HepG2 (cell line): ENCODE measurements around the gene HES3. TPM values are rescaled to one million over a fixed set of nuclear protein-coding genes. Genes with fewer than 3 reads are reported as not detected.
A peak's percentile ranks its signal among the peaks of the same experiment; 100 is the strongest.

Source experiments
- AGO1 ChIP-seq: fragments of 200-400 bp; formaldehyde crosslinking; IDR thresholded peaks from 2 replicates; pipeline ENCODE4 v1.6.1; 2017; ENCODE audit warnings: mild to moderate bottlenecking, low read depth, low read length, moderate library complexity; ENCODE audit not compliant: poor library complexity, severe bottlenecking
- CEBPB ChIP-seq: IDR thresholded peaks from 2 replicates; pipeline ENCODE4 v1.6.1; 2011; ENCODE audit warnings: low read depth, low read length, improper control_type of control experiment, borderline replicate concordance
- CHCHD3 ChIP-seq: sonication (generic); formaldehyde crosslinking; IDR thresholded peaks from 2 replicates; pipeline ENCODE4 v1.8.0; 2022; ENCODE audit warnings: mild to moderate bottlenecking, missing genetic modification reagents, moderate library complexity
- CREB1 ChIP-seq, 2 experiments: fragments of 450-650 bp in 1 of 2; IDR thresholded peaks; 2 replicates each; pipeline ENCODE4 v1.6.1; 2016 to 2017; ENCODE audit warnings: control low read depth in 1 of 2, mild to moderate bottlenecking in 1 of 2, missing compliant biosample characterization in 1 of 2, missing genetic modification characterization in 1 of 2
- HINFP ChIP-seq: sonication (generic); formaldehyde crosslinking; IDR thresholded peaks from 2 replicates; pipeline ENCODE4 v1.4.0; 2020; ENCODE audit warnings: low read depth, mild to moderate bottlenecking, missing genetic modification reagents
- HIVEP1 ChIP-seq: sonication (generic); formaldehyde crosslinking; IDR thresholded peaks from 2 replicates; pipeline ENCODE4 v1.4.0; 2020; ENCODE audit warnings: mild to moderate bottlenecking, missing genetic modification reagents
- HOXA5 ChIP-seq: sonication (generic); formaldehyde crosslinking; IDR thresholded peaks from 2 replicates; pipeline ENCODE4 v1.4.0; 2020; ENCODE audit warnings: missing genetic modification reagents
- JUN ChIP-seq: sonication (generic); formaldehyde crosslinking; IDR thresholded peaks from 2 replicates; pipeline ENCODE4 v1.4.0; 2020; ENCODE audit warnings: mild to moderate bottlenecking, missing genetic modification reagents
- KDM3A ChIP-seq: IDR thresholded peaks from 2 replicates; pipeline ENCODE4 v1.6.1; 2018; ENCODE audit warnings: low read depth, missing compliant biosample characterization
- MXI1 ChIP-seq: IDR thresholded peaks from 3 replicates; pipeline ENCODE4 v1.6.1; 2012; ENCODE audit warnings: low read depth, low read length, inconsistent platforms, borderline replicate concordance
- PITX1 ChIP-seq: sonication (generic); formaldehyde crosslinking; IDR thresholded peaks from 2 replicates; pipeline ENCODE4 v1.5.1; 2020; ENCODE audit warnings: mild to moderate bottlenecking, missing genetic modification reagents
- RBM22 ChIP-seq: fragments of 200-400 bp; formaldehyde crosslinking; optimal IDR thresholded peaks from 2 replicates; pipeline ENCODE3; 2017; ENCODE audit warnings: mild to moderate bottlenecking, low read length, moderate library complexity
- RNF2 ChIP-seq: fragments of 450-650 bp; conservative IDR thresholded peaks from 2 replicates; pipeline ENCODE4 v1.6.1; 2016; ENCODE audit warnings: low read depth
- SAP130 ChIP-seq: IDR thresholded peaks from 2 replicates; pipeline ENCODE4 v1.6.1; 2016; ENCODE audit warnings: low read depth
- SMARCC2 ChIP-seq: fragments of 450-650 bp; IDR thresholded peaks from 2 replicates; pipeline ENCODE4 v1.6.1; 2017; ENCODE audit warnings: antibody characterized with exemption, mild to moderate bottlenecking
- SNAI1 ChIP-seq: sonication (generic); formaldehyde crosslinking; IDR thresholded peaks from 2 replicates; pipeline ENCODE4 v1.5.0; 2020; ENCODE audit warnings: mild to moderate bottlenecking, missing genetic modification reagents, borderline replicate concordance
- TFDP2 ChIP-seq: sonication (generic); formaldehyde crosslinking; IDR thresholded peaks from 2 replicates; pipeline ENCODE4 v1.4.0; 2020; ENCODE audit warnings: missing genetic modification reagents
- ZBTB37 ChIP-seq: sonication (generic); formaldehyde crosslinking; IDR thresholded peaks from 2 replicates; pipeline ENCODE4 v1.4.0; 2020; ENCODE audit warnings: mild to moderate bottlenecking, missing genetic modification reagents
- ZFX ChIP-seq: sonication (generic); formaldehyde crosslinking; IDR thresholded peaks from 2 replicates; pipeline ENCODE4 v1.4.0; 2020; ENCODE audit warnings: mild to moderate bottlenecking, low read depth, missing genetic modification reagents, moderate library complexity
- ZMYM4 ChIP-seq: sonication (generic); formaldehyde crosslinking; IDR thresholded peaks from 2 replicates; pipeline ENCODE4 v1.8.1; 2023; ENCODE audit warnings: mild to moderate bottlenecking, missing genetic modification reagents
- ZNF354B ChIP-seq: sonication (generic); formaldehyde crosslinking; IDR thresholded peaks from 2 replicates; pipeline ENCODE4 v1.8.0; 2022; ENCODE audit warnings: mild to moderate bottlenecking, missing genetic modification reagents
- ZNF382 ChIP-seq: sonication (generic); formaldehyde crosslinking; IDR thresholded peaks from 2 replicates; pipeline ENCODE4 v1.5.0; 2020; ENCODE audit warnings: missing genetic modification reagents, mild to moderate bottlenecking, borderline replicate concordance
- ZNF44 ChIP-seq: sonication (generic); formaldehyde crosslinking; IDR thresholded peaks from 2 replicates; pipeline ENCODE4 v1.5.1; 2020; ENCODE audit warnings: mild to moderate bottlenecking, missing genetic modification reagents
- ZNF704 ChIP-seq: sonication (generic); formaldehyde crosslinking; IDR thresholded peaks from 2 replicates; pipeline ENCODE4 v1.8.1; 2023; ENCODE audit warnings: mild to moderate bottlenecking, inconsistent platforms, moderate library complexity, missing genetic modification reagents, borderline replicate concordance
- ZNF781 ChIP-seq: sonication (generic); formaldehyde crosslinking; IDR thresholded peaks from 2 replicates; pipeline ENCODE4 v1.5.1; 2020; ENCODE audit warnings: borderline replicate concordance, mild to moderate bottlenecking, missing genetic modification reagents; ENCODE audit errors: not compliant biosample characterization
- polyA plus RNA-seq, 8 experiments: library from polyadenylated mRNA; depleted of rRNA in 3 of 8; stranded (reverse) in 7 of 8; unstranded in 1 of 8; fragments of >200 nt; fragmentation: Illumina TruSeq in 4 of 8; extraction: Trizol in 4 of 8; gene quantifications; 2 replicates each; pipeline versions ENCODE4 v1.2.1 to v1.2.3, GENCODE V29; 2011 to 2016; ENCODE audit warnings: low read depth in 4 of 8, missing spikeins in 1 of 8, mixed read lengths in 1 of 8; ENCODE audit not compliant: insufficient read depth in 1 of 8
- total RNA-seq, 5 experiments: library from RNA; depleted of rRNA; stranded (reverse); fragments of >200 nt; fragmentation: Illumina TruSeq; extraction: Trizol; gene quantifications; 2 replicates each; pipeline ENCODE4 v1.2.3, GENCODE V29; 2016; ENCODE audit warnings: low read depth in 1 of 5

Gene HES3
- total and polyA plus RNA-seq, 2 of the 13 experiments (the other 11 are each of a cell fraction or from before 2014, with no cell fraction given) = not detected

GRCh38 chr1:6205849-6206519 is 38.0 kb upstream of the HES3 start, which contains the start of gene RNF207 (continued):
- TF ChIP-seq SNAI1 (CRISPR knock-in tag) = peak; percentile 82; the same call in 1 of the 2 replicates
- TF ChIP-seq MXI1 = 0 out of 3 replicates have a peak, but pooled peaks have one; percentile 29
- TF ChIP-seq AGO1 = no peak
- peak; percentile 67; the same call in 1 of the 2 replicates for TF ChIP-seq TFDP2
- TF ChIP-seq SMARCC2 = no peak
- no peak; the same call in 1 of the 2 replicates for TF ChIP-seq KDM3A (CRISPR knock-in tag)
- peak; percentile 73; the same call in 1 of the 2 replicates for TF ChIP-seq CHCHD3 (CRISPR knock-in tag)
- TF ChIP-seq HIVEP1 (CRISPR knock-in tag) = peak; percentile 98
- 0 out of 2 replicates have a peak, but pooled peaks have one; percentile 64 for TF ChIP-seq HINFP (CRISPR knock-in tag)
- TF ChIP-seq HOXA5 (CRISPR knock-in tag) = peak; percentile 65; the same call in 1 of the 2 replicates
- TF ChIP-seq ZNF44 (CRISPR knock-in tag) = peak; percentile 55; the same call in 1 of the 2 replicates
- peak; percentile 94 for TF ChIP-seq ZFX (CRISPR knock-in tag)
- peak; percentile 74 for TF ChIP-seq ZNF704
- no peak for TF ChIP-seq RBM22
- no peak for TF ChIP-seq CEBPB
- peak; percentile 69 for TF ChIP-seq SAP130 (CRISPR knock-in tag)
- TF ChIP-seq ZMYM4 (CRISPR knock-in tag) = peak; percentile 70
- TF ChIP-seq RNF2 = no peak
- no peak; the same call in 1 of the 2 replicates for TF ChIP-seq ZNF354B (CRISPR knock-in tag)
- TF ChIP-seq ZNF781 (CRISPR knock-in tag) = peak; percentile 93
- TF ChIP-seq PITX1 (CRISPR knock-in tag) = peak; percentile 69
- TF ChIP-seq CREB1 (IDR thresholded peaks at IDR 0.05) = no peak
- no peak for TF ChIP-seq CREB1 (CRISPR knock-in tag; IDR thresholded peaks at IDR 0.05)
- no peak for TF ChIP-seq ZNF382 (CRISPR knock-in tag)
- 0 out of 2 replicates have a peak, but pooled peaks have one; percentile 44 for TF ChIP-seq JUN (CRISPR knock-in tag)
- peak; percentile 43; the same call in 1 of the 2 replicates for TF ChIP-seq ZBTB37 (CRISPR knock-in tag)
